ENCODE results near the gene PPP1R13L. TPM values are rescaled to one million over a fixed set of nuclear protein-coding genes. Genes with fewer than 3 reads are reported as not detected.
"Not testable (repeated sequence)": the region's sequence is repeated elsewhere in the genome, so short reads cannot be mapped to it uniquely, and the experiment has no call there.

The PPP1R13L gene
- polyA plus RNA-seq, 1 donor from 2014 or later = not detected

- no peak overlapping the region for H3K27ac ChIP-seq (ENCODE audit: low read length)
- H3K9me2 ChIP-seq (ENCODE audit: insufficient read depth, low read length) = no peaks in the 10 kb centered on the region
- H3K4me2 ChIP-seq (ENCODE audit: low read length) = no peak overlapping the region
- no peaks in the 10 kb centered on the region for H3K36me3 ChIP-seq (ENCODE audit: insufficient read depth, low read length)
- H3K27me3 ChIP-seq (ENCODE audit: insufficient read depth, low read depth, low read length) = no peaks in the 10 kb centered on the region
- H3F3A ChIP-seq (ENCODE audit: insufficient read depth, low read length, poor library complexity, severe bottlenecking) = no peaks in the 10 kb centered on the region
- H3K79me2 ChIP-seq (replicated peaks; ENCODE audit: insufficient read depth, low read length) = no peaks in the 10 kb centered on the region
- H3K4me3 ChIP-seq (ENCODE audit: low read length) = no peak overlapping the region
- H3K9me3 ChIP-seq (ENCODE audit: low read length) = no peaks in the 10 kb centered on the region
- no peak overlapping the region for H3K9ac ChIP-seq (ENCODE audit: low read length)
- TF ChIP-seq CTCF (IDR thresholded peaks at IDR 0.05; ENCODE audit: poor library complexity, severe bottlenecking) (no peak), POLR2AphosphoS5 (IDR thresholded peaks at IDR 0.05) (no peak), EP300 (conservative IDR thresholded peaks at IDR 0.05; ENCODE audit: poor library complexity, severe bottlenecking) (no peak), TAF1 (IDR thresholded peaks at IDR 0.05; ENCODE audit: low read depth) (no peak), MXI1 (conservative IDR thresholded peaks at IDR 0.05; ENCODE audit: poor library complexity, severe bottlenecking) (no peak), REST (IDR thresholded peaks at IDR 0.05; ENCODE audit: borderline replicate concordance) (no peak)
- H2AFZ ChIP-seq (ENCODE audit: low read depth, low read length) = no peak overlapping the region
- H4K20me1 ChIP-seq (ENCODE audit: insufficient read depth) = no peaks in the 10 kb centered on the region
Observed at GRCh38 chr19:45414468-45414867, 9.6 kb upstream of the PPP1R13L start.

GRCh38 chr19:45413497-45413896 is 8.6 kb upstream of the PPP1R13L start:
- Histone ChIP-seq H3F3A (ENCODE audit: insufficient read depth, low read length, poor library complexity, severe bottlenecking) (no peaks in the 10 kb centered on the region), H3K27me3 (ENCODE audit: insufficient read depth, low read depth, low read length) (no peaks in the 10 kb centered on the region), H3K9me2 (ENCODE audit: insufficient read depth, low read length) (no peaks in the 10 kb centered on the region), H3K9ac (ENCODE audit: low read length) (no peak overlapping the region), H3K9me3 (ENCODE audit: low read length) (no peaks in the 10 kb centered on the region), H4K20me1 (ENCODE audit: insufficient read depth) (no peaks in the 10 kb centered on the region), H3K4me2 (ENCODE audit: low read length) (no peak overlapping the region), H3K4me3 (ENCODE audit: low read length) (no peak overlapping the region), H3K27ac (ENCODE audit: low read length) (no peak overlapping the region), H3K79me2 (replicated peaks; ENCODE audit: insufficient read depth, low read length) (no peaks in the 10 kb centered on the region), H3K36me3 (ENCODE audit: insufficient read depth, low read length) (no peaks in the 10 kb centered on the region), H2AFZ (ENCODE audit: low read depth, low read length) (no peak overlapping the region)
- no peak for TF ChIP-seq EP300 (conservative IDR thresholded peaks at IDR 0.05; ENCODE audit: poor library complexity, severe bottlenecking)
- TF ChIP-seq SMC3 (conservative IDR thresholded peaks at IDR 0.05; ENCODE audit: poor library complexity) = no peak
- TF ChIP-seq TAF1 (IDR thresholded peaks at IDR 0.05; ENCODE audit: low read depth) = no peak
- no peak for TF ChIP-seq EZH2 (IDR thresholded peaks at IDR 0.05; ENCODE audit: borderline replicate concordance, insufficient read depth, low read length, poor library complexity, severe bottlenecking)
- TF ChIP-seq POLR2AphosphoS5 (IDR thresholded peaks at IDR 0.05) = no peak
- no peak for TF ChIP-seq RAD21 (conservative IDR thresholded peaks at IDR 0.05)
- no peak for TF ChIP-seq REST (IDR thresholded peaks at IDR 0.05; ENCODE audit: borderline replicate concordance)

- not testable (repeated sequence) for H3K9me3 ChIP-seq (ENCODE audit: low read length); H3F3A ChIP-seq (ENCODE audit: insufficient read depth, low read length, poor library complexity, severe bottlenecking); H3K4me3 ChIP-seq (ENCODE audit: low read length); H3K79me2 ChIP-seq (replicated peaks; ENCODE audit: insufficient read depth, low read length); H3K9me2 ChIP-seq (ENCODE audit: insufficient read depth, low read length); H2AFZ ChIP-seq (ENCODE audit: low read depth, low read length); H3K27me3 ChIP-seq (ENCODE audit: insufficient read depth, low read depth, low read length); H3K36me3 ChIP-seq (ENCODE audit: insufficient read depth, low read length); H3K4me2 ChIP-seq (ENCODE audit: low read length); H3K9ac ChIP-seq (ENCODE audit: low read length); H4K20me1 ChIP-seq (ENCODE audit: insufficient read depth); H3K27ac ChIP-seq (ENCODE audit: low read length)
Observed at GRCh38 chr19:45410330-45410729, 5.5 kb upstream of the PPP1R13L start.
